HEK293T (cell line): Measurements from ENCODE around the gene LPGAT1.

Experiments used
- ARNT ChIP-seq: fragments of 450-650 bp; IDR thresholded peaks from 2 replicates; pipeline ENCODE4 v1.6.1; 2017; ENCODE audit warnings: mild to moderate bottlenecking
- ELF4 ChIP-seq: fragments of 450-650 bp; IDR thresholded peaks from 2 replicates; pipeline ENCODE4 v1.6.1; 2017; ENCODE audit warnings: antibody characterized with exemption
- FOXA1 ChIP-seq: fragments of 450-650 bp; IDR thresholded peaks from 2 replicates; pipeline ENCODE4 v1.6.1; 2016; ENCODE audit warnings: mild to moderate bottlenecking
- HDGF ChIP-seq: fragments of 450-650 bp; IDR thresholded peaks from 2 replicates; pipeline ENCODE4 v1.6.1; 2017; ENCODE audit warnings: antibody characterized with exemption, borderline replicate concordance
- NFRKB ChIP-seq: fragments of 450-650 bp; IDR thresholded peaks from 2 replicates; pipeline ENCODE4 v1.6.1; 2016; ENCODE audit warnings: mild to moderate bottlenecking, moderate library complexity
- SP1 ChIP-seq: fragments of 450-650 bp; IDR thresholded peaks from 2 replicates; pipeline ENCODE4 v1.6.1; 2017
- SUZ12 ChIP-seq: fragments of 450-650 bp; IDR thresholded peaks from 2 replicates; pipeline ENCODE4 v1.6.1; 2016; ENCODE audit warnings: mild to moderate bottlenecking
- ZNF384 ChIP-seq: fragments of 450-650 bp; IDR thresholded peaks from 2 replicates; pipeline ENCODE4 v1.6.1; 2016

- TF ChIP-seq SUZ12 (no peak), ELF4 (no peak), SP1 (no peak), ARNT (0 out of 2 replicates have a peak, but pooled peaks have one; percentile 13), ZNF384 (no peak), FOXA1 (no peak), NFRKB (no peak), HDGF (no peak)
These were observed at the start of gene LPGAT1 for GRCh38 chr1:211830328-211831142.
